Left hindlimb (tissue), 1 donor: Measurements from ENCODE around the gene FAIM.
"Not testable (repeated sequence)": the region's sequence is repeated elsewhere in the genome, so short reads cannot be mapped to it uniquely, and the experiment has no call there.

ENCODE experiments used
- DNase-seq: peaks from one replicate; pipeline ENCODE4 v3.0.0-alpha.2; 2018

Gene FAIM

DNA sequence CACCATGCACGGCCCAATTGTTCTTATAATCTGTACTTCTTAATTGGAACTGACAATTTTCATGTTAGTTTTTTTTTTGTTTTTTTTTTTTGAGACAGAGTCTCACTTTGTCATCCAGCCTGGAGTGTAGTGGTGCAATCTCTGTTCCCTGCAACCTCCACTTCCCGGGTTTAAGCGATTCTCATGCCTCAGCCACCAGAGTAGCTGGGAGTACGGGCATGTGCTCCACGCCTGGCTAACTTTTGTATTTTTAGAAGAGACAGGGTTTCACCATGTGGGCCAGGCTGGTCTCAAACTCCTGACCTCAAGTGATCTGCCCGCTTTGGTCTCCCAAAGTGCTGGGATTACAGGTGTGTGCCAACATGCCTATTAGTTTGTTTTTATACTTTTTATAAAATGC lies 72.4 kb downstream of the FAIM start:
- not testable (repeated sequence) for DNase-seq

DNA sequence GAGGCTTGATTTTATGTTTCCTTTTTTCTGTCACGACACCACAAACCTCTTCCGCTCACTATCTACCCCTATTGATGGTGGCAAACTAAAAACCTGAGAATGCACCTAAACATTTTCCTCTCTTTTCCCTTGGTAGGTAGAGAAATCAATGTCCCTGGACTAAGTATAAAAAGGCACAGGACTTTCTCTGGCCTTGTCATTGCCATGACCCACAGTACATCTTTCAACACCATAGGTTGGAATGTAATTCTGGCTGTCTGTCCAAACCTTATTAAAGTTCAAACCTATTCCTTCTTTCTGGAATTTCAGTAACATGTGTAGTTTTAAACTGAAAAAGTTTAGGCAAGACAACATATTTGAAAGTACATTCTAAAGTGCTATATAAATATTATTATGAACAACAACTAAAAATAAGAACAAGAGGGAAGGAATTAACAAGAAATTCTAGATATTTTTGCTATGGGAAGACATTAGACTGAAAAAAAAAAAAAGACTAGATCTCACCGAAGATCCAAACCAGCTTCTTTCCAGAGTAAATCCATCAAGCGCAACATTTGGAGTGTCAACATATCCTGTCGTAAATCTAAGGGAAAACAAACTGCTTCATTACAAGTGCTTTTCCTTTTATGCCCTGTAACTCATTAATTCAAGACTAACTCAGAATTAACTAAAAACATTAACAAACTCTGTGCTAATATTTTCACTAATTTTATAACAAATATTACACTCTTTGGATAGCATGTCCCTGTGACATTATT lies 73.1 kb downstream of the FAIM start:
- DNase-seq = no peak

DNA sequence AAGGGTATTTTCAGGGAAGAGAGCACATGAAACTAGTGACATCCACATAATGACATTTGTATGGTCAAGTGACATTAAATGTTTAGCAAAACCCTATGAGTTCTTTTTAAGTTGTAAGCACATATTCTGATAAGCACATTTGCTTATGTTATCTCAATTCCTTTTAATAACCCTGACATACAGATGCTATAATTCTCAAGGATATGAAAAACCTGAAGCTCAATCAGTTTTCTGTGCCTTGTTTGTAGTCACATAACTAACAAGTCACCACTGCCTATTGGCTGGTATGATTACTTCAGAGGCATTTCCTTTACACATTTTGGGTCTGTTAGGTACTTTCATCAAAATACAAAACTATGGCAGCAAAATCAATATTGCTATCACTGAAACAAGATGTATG lies 74.1 kb downstream of the FAIM start:
- DNase-seq = no peak
